NCI-H524 treated with DMSO at 0.1 percent for 48 hours (cell line): ENCODE measurements around the gene MYMX.

Source experiments
- DNase-seq: peaks from one replicate; lab custom pipeline; 2025; lab: John Stamatoyannopoulos, UW

Gene MYMX

DNA sequence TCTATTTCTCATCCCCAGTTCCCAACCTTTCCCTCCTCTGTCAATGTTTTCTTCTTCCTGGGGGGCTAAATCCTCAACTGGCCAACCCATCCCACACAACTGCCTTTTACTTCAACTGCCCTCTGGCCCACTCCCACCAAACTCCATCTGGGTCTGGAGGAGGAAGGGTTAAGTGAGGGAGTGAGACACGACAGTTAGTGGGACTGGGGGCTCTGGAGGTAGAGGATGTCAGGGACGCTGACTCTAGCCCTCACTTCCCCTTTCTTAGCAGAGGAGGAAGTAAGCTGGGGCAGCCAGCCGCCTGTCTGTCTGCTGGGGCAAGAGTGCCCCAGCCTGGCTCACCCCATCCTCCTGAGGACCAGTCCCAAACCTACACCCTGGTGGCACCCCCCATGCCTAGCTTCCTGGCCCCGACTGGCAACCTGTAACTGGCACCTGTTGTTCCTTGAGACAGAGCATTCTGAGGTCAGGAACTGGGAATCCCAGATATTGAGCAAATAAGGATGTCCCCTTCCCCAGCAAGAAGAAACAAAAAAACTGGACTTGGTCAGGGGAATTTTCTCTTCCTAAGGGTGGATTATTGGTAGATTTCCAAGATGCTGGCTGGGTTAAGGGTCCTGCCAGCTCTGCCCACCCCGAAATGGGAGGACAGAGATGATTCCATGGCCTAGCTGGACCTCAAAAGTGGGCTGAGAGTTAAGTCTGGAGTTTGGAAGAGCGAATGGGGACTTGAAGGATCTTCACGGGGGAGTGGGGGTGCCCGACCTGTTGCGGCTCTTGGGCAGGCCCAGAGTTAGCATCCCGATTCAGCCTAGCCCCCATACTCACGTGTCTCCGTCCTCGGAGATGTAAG is 47.7 kb downstream of the MYMX start:
- DNase-seq = no peak

DNA sequence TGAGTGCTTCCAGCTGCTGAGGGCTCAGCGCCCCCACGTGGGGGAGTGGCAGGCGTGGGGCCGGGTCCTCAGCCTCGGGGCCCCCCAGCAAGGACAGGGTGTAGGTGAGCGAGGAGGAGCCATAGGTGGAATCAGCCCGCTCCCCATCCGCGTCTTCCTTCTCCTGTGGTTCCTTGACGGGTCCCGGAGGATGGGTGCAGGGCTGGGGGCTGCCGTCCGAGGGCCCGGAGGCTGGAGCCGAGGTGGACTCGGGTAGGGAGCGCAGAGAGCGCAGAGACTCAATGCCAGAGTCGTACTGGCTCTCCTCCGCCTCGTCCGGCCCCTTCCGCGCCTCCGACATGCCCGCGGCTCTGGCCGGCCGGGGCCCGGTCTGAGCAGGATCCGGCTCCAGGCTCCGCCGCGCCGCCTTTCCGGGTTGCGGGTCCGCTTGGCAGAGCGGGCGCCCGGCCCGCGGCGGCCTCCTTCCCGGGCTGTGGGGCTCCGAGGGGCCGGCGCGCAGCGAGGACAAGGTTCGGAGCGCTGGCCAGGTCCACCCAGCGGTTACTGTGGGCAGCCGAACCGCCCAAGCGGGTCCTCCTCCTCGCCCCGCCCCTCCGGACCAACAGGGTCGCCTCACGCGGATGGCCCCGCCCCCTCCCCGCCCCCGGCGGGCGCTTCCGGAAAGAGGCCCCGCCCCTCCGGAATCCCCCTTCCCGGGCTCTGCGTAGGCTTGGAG is 48.4 kb downstream of the MYMX start, which contains the start of gene NFKBIE:
NFKBIE (minus strand) TSS at position 545 of the 715 bp plus-strand sequence; CDS start at position 340, 205 bp downstream.
- DNase-seq = no peak

GRCh38 chr6:44265722-44266233 is 49.1 kb downstream of the MYMX start:
- DNase-seq = no peak

GRCh38 chr6:44266347-44266746 is 49.6 kb downstream of the MYMX start:
- DNase-seq = no peak

- DNase-seq = no peak
Observed at GRCh38 chr6:44267252-44267651, 50.5 kb downstream of the MYMX start.
